Measurements from ENCODE around the gene CCNG2.

GRCh38 chr4:77169481-77169880 lies 12.5 kb downstream of the CCNG2 start:
- TF ChIP-seq POLR2A (IDR thresholded peaks at IDR 0.05) (no peak), CTCF (IDR thresholded peaks at IDR 0.05) (no peak)
